Karpas-422 (cell line): ENCODE data around the gene SLC15A3. TPM values are rescaled to one million over a fixed set of nuclear protein-coding genes. Genes with fewer than 3 reads are reported as not detected.

ENCODE experiments used
- DNase-seq: peaks from one replicate; pipeline ENCODE4 v3.0.0-alpha.2; 2015
- H2AFZ ChIP-seq: fragments of 200-600 bp; sonication (generic); 2 replicates; pipeline ENCODE4 v1.6.1; 2014; ENCODE audit warnings: antibody characterized with exemption, low read length, mixed read lengths
- H3K27ac ChIP-seq: fragments of 200-600 bp; sonication (generic); 2 replicates; pipeline ENCODE4 v1.5.1; 2014; ENCODE audit warnings: mild to moderate bottlenecking, low read length, moderate library complexity
- H3K27me3 ChIP-seq: fragments of 200-600 bp; sonication (generic); 2 replicates; pipeline ENCODE4 v1.6.1; 2014; ENCODE audit warnings: low read length, mixed read lengths
- H3K36me3 ChIP-seq: fragments of 200-600 bp; sonication (generic); 2 replicates; pipeline ENCODE4 v1.6.1; 2014; ENCODE audit warnings: low read length, mixed read lengths; ENCODE audit not compliant: insufficient read depth
- H3K4me1 ChIP-seq: fragments of 200-600 bp; sonication (generic); 2 replicates; pipeline ENCODE4 v1.6.1; 2014; ENCODE audit warnings: mild to moderate bottlenecking, low read length, mixed read lengths
- H3K4me2 ChIP-seq: fragments of 200-600 bp; sonication (generic); 2 replicates; pipeline ENCODE4 v1.6.1; 2014; ENCODE audit warnings: low read length, low read depth, mild to moderate bottlenecking; ENCODE audit not compliant: poor library complexity, severe bottlenecking
- H3K4me3 ChIP-seq: fragments of 200-600 bp; sonication (generic); 2 replicates; pipeline ENCODE4 v1.5.1; 2014; ENCODE audit warnings: mild to moderate bottlenecking, antibody characterized with exemption, low read length, mixed read lengths
- H3K79me2 ChIP-seq: fragments of 200-600 bp; sonication (generic); 2 replicates; pipeline ENCODE4 v1.6.1; 2014; ENCODE audit warnings: mild to moderate bottlenecking, low read length, mixed read lengths
- H3K9ac ChIP-seq: fragments of 200-600 bp; sonication (generic); 2 replicates; pipeline ENCODE4 v1.6.0; 2014; ENCODE audit warnings: low read length
- H3K9me2 ChIP-seq: fragments of 200-600 bp; sonication (generic), shearing (Covaris generic); replicated peaks from 2 replicates; pipeline ENCODE4 v1.6.0; 2014; ENCODE audit warnings: mild to moderate bottlenecking, low read length, moderate library complexity; ENCODE audit not compliant: insufficient read depth
- H3K9me3 ChIP-seq: fragments of 300-700, 200-600 bp; sonication (generic); 2 replicates; pipeline ENCODE4 v1.6.1; 2014; ENCODE audit warnings: low read length, mixed read lengths
- H4K20me1 ChIP-seq: fragments of 200-600 bp; sonication (generic); 2 replicates; pipeline ENCODE4 v1.6.1; 2014; ENCODE audit warnings: mild to moderate bottlenecking, antibody characterized with exemption, low read length, low read depth; ENCODE audit not compliant: insufficient read depth
- total RNA-seq: library from RNA; depleted of rRNA; stranded (reverse); fragments of >200 nt; shearing (Covaris generic); gene quantifications from 2 replicates; pipeline ENCODE4 v1.2.3, GENCODE V29; 2014; ENCODE audit warnings: low replicate concordance; rRNA removed

SLC15A3 gene
- total RNA-seq, result 49.5 and 64.7 TPM in 2 replicates

DNA sequence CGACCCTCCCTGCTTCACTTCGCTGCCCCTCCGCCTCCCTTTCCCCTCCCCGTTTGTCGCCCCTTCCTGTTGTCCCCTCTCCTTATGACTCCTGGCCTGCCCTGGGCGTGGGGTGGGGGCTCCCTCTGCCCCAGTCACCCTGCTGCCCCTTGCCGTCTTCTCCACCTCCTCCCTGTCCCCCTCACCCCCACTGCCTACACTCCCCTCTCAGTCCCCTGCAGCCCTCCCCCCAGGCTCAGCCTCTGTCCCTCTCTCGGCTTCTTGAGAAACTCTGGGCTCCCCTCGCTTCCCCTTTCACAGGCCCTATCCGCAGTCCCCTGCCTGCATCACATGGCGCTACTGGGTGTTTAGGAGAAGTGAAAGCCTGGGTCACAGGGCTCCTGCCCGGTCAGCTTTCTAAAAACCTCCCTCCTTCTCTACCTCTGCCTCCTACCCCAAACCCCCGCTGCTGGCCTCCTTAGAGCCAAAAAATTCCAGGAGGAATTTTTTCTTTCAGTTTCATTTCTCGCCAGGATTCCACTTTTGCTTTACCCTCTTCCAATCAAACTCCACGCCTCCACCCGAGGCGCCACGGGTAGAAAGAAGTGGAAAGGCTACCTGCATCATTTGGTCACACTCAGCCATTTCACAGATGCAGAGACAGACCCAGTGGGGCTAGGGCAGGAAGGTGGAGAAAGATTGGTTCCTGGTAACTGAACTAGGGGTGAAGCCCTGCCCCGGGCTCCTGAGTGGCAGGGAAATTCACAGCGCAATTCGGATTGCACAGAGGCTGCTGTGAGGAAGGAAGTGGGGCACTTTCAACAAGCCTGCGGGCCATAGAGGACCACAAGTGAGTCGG, at the start of gene SLC15A3:
TSS of gene SLC15A3 (minus strand) at position 273 of the 838 bp plus-strand sequence. CDS start 625 bp downstream, outside the sequence.
- Histone ChIP-seq H3K4me2 (peak within 1 kb of the TSS; percentile 96), H3K36me3 (no peaks in the 10 kb centered on the region; the same call in 1 of the 2 replicates), H3K9me2 (no peaks in the 10 kb centered on the region), H3K9me3 (no peaks in the 10 kb centered on the region), H3K27me3 (no peaks in the 10 kb centered on the region), H3K79me2 (peaks cover 40% of the 10 kb centered on the region), H4K20me1 (no peaks in the 10 kb centered on the region), H3K9ac (peak within 1 kb of the TSS; percentile 90), H3K4me3 (peak within 1 kb of the TSS; percentile 93), H3K4me1 (peaks cover 44% of the 10 kb centered on the region), H3K27ac (peak within 1 kb of the TSS; percentile 85), H2AFZ (peak within 1 kb of the TSS; percentile 73)
- DNase-seq, result peak; percentile 96

DNA sequence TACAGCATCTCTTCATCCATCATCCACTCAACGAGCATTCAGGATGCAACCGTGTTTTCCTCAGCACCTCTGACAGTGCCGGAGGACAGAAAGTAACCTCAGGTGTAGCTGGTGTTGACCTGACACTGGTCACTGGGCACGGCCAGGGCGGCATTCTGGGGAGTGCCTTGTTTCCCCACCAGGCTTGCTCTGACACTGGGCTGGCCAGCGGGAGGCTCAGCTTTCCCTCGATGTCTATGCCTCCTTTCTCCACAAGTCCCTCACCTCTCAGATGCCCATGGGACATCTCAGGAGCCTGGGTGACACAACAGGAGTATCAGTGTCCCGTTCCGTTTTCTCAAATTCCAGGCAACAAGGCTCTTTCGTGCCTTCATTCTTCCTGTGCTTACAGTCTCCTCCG, 48.5 kb upstream of the SLC15A3 start:
- no peaks in the 10 kb centered on the region for H3K4me1 ChIP-seq
- H2AFZ ChIP-seq, result no peak overlapping the region
- no peaks in the 10 kb centered on the region for H3K79me2 ChIP-seq
- no peaks in the 10 kb centered on the region for H4K20me1 ChIP-seq
- H3K36me3 ChIP-seq, result no peaks in the 10 kb centered on the region
- H3K27me3 ChIP-seq, result no peaks in the 10 kb centered on the region
- no peak overlapping the region for H3K4me3 ChIP-seq
- H3K9me2 ChIP-seq, result no peaks in the 10 kb centered on the region
- H3K9ac ChIP-seq, result no peak overlapping the region
- H3K9me3 ChIP-seq, result no peaks in the 10 kb centered on the region
- DNase-seq, result no peak
- no peak overlapping the region for H3K27ac ChIP-seq
- no peak overlapping the region for H3K4me2 ChIP-seq

DNA sequence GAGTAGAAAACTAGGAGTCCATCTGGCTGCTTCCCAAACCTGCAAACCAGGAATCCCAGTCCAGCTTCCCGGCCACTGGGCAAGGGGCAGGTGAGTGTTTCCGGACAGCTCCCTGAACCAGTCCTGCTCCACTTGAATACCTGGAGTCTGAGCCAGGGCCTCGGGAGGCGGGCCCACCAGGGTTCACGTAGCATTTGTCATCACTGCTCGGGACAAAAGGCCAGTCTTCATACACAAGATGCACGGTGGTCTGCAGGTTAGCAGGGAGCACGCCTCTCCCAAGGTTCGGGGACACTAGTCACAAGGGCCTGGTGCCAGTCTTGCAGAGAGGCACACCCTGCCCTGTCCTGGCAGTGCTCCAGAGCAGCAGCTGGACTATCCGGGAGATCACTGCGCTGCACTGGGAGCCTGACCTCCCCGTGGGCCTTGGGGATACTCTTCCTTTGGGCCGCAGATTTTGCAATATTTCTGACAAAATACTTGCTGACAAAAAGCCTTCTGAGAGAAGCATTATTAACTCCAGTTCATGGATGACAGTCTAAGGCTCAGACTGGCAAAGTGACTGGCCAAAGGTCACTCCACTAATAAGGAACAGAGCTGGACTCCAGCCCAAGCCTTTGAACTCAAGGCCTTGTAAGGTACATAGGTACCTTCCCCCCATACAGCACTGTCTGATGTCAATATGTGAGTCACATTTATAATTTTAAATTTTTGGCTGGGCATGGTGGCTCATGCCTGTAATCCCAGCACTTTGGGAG, 44.6 kb upstream of the SLC15A3 start:
- Histone ChIP-seq H3K4me2 (no peak overlapping the region), H3K79me2 (no peaks in the 10 kb centered on the region), H3K36me3 (no peaks in the 10 kb centered on the region), H3K27ac (no peak overlapping the region), H3K4me1 (no peaks in the 10 kb centered on the region), H2AFZ (no peak overlapping the region), H4K20me1 (no peaks in the 10 kb centered on the region), H3K9me3 (no peaks in the 10 kb centered on the region), H3K4me3 (no peak overlapping the region), H3K27me3 (no peaks in the 10 kb centered on the region), H3K9ac (no peak overlapping the region), H3K9me2 (no peaks in the 10 kb centered on the region)
- DNase-seq, result no peak

DNA sequence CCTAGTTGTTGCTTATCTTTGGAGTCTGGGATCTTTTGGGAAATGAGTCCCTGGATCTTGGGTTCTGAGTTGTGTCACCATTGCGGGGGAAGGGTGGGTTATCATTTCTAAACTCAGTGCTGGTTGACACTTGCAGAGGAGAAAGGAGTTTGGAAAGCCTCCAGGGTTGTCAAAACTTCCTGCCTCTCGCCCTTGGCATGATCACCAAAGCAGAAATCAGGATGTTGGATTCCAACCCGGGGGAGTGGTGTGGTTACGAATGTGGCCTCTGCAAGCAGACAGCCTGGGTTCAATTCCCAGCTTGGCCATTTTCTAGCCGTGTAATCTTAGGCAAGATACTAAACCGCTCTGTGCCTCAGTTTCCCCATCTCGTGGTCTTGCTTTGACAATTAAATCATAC, 43.8 kb upstream of the SLC15A3 start:
- Histone ChIP-seq H3K4me1 (no peaks in the 10 kb centered on the region), H3K36me3 (no peaks in the 10 kb centered on the region), H3K9me3 (no peaks in the 10 kb centered on the region)

DNA sequence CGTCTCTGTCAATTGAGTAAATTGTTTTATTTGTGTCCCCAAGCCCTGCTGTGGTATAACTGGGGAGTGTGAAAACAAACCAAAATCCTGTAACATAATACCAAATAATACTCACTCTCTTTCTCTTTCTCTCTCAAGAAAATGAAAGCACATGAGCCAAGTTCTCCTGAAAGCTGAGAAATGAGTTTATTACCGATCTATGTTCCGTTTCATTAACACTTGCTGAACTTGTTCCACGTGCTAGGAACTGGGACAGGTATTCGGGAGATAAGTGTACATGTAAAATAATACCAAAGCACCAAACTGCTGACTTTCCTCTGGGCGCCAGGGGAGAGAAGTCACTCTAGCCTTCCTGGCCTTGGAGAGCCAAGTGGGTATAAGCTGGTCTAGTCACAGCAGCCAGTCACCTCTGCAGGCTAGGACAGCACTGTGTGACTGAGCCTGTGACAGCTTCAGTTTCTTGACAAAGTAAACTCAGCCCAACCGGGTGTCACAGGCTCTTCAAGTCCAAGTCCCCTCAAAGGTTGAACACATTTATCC, 42.6 kb upstream of the SLC15A3 start:
- Histone ChIP-seq H3K4me3 (no peak overlapping the region), H3K4me2 (no peak overlapping the region), H2AFZ (no peak overlapping the region), H3K36me3 (no peaks in the 10 kb centered on the region), H3K9ac (no peak overlapping the region), H4K20me1 (no peaks in the 10 kb centered on the region), H3K9me2 (no peaks in the 10 kb centered on the region), H3K79me2 (no peaks in the 10 kb centered on the region), H3K27me3 (no peaks in the 10 kb centered on the region), H3K4me1 (no peaks in the 10 kb centered on the region), H3K9me3 (no peaks in the 10 kb centered on the region), H3K27ac (no peak overlapping the region)
- no peak for DNase-seq

More for the DNA sequence above, 43.8 kb upstream of the SLC15A3 start:
- Histone ChIP-seq H2AFZ (no peak overlapping the region), H3K9me2 (no peaks in the 10 kb centered on the region), H3K9ac (no peak overlapping the region), H3K27ac (no peak overlapping the region), H3K79me2 (no peaks in the 10 kb centered on the region), H3K27me3 (no peaks in the 10 kb centered on the region), H3K4me3 (no peak overlapping the region), H3K4me2 (no peak overlapping the region), H4K20me1 (no peaks in the 10 kb centered on the region)
- DNase-seq, result no peak

DNA sequence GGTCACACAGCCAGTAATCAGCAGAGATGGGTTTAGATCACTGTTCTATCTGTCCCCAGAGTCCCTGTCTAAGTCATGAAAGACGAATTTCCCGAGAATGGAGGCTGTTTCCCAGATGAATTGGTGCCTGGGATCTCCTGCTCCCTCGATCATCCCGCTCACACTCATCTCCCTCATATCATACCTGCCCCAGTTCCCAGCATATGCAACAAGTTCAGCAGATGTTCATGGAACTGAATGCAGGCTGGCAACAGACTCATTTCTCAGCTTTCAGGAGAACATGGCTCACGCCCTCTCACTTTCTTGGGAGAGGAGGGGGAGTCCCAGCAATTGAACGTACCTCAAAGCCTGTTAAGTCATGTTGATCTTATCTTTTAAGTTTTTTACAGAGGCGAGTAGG, 41.6 kb upstream of the SLC15A3 start:
- DNase-seq, result no peak
- Histone ChIP-seq H3K27me3 (no peaks in the 10 kb centered on the region), H3K36me3 (no peaks in the 10 kb centered on the region), H4K20me1 (no peaks in the 10 kb centered on the region), H3K27ac (no peak overlapping the region), H3K79me2 (no peaks in the 10 kb centered on the region), H3K4me2 (no peak overlapping the region), H3K9ac (no peak overlapping the region), H3K9me2 (no peaks in the 10 kb centered on the region), H3K9me3 (no peaks in the 10 kb centered on the region), H3K4me1 (peaks cover 9% of the 10 kb centered on the region), H3K4me3 (no peak overlapping the region), H2AFZ (no peak overlapping the region)

DNA sequence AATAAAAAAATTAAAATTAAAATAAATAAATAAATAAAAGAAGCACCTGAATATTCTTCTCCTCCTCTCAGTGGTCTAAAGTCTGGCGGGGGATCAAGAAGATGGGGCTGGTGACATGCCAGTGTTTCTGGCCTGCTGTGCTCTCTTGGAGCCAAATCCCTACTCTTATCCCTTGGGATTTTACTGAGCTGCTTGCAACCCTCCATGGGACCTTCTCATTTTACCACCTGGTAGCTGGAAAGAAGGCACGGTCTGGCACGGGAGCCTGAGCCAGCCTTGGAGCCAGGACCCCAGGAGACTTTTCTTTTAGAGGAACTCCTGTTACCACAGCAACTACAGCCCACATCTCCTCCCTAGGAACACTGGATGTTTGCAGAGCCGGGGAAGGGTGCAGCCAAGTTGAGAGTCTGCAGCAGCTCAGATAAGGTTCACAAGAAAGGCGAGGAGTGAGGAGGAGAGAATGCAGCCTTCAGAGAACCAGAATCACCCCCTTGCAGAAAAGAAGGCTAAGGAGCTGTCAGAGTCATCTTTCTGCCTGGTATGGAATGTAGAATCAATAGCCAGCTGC, 41.0 kb upstream of the SLC15A3 start:
- Histone ChIP-seq H3K9me3 (no peaks in the 10 kb centered on the region), H3K4me1 (peaks cover 10% of the 10 kb centered on the region), H3K9ac (no peak overlapping the region), H2AFZ (no peak overlapping the region), H3K79me2 (no peaks in the 10 kb centered on the region), H3K36me3 (no peaks in the 10 kb centered on the region), H3K4me2 (no peak overlapping the region), H3K27ac (no peak overlapping the region), H4K20me1 (no peaks in the 10 kb centered on the region), H3K4me3 (no peak overlapping the region), H3K9me2 (no peaks in the 10 kb centered on the region), H3K27me3 (no peaks in the 10 kb centered on the region)
- no peak for DNase-seq

DNA sequence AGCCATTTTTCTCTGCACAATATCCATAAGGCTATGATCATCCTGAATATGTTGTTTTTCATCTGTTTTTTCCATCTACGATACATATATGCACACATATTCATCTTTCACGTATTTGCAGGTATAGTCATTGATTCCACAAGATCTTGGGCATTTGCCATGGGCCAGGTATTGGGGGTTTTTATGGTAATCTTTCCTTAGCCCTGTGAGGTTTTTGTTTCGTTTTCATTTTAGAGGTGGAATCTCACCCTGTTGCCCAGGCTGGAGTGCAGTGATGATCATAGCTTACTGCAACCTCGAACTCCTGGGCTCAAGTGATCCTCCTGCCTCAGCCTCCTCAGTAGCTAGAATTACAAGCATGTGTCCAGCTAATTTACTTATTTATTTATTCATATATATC, 39.5 kb upstream of the SLC15A3 start:
- Histone ChIP-seq H3K4me2 (no peak overlapping the region), H3K79me2 (no peaks in the 10 kb centered on the region), H3K36me3 (no peaks in the 10 kb centered on the region), H3K27me3 (no peaks in the 10 kb centered on the region), H3K9me3 (no peaks in the 10 kb centered on the region), H3K27ac (no peak overlapping the region), H3K4me1 (peaks cover 10% of the 10 kb centered on the region), H3K9me2 (no peaks in the 10 kb centered on the region), H4K20me1 (no peaks in the 10 kb centered on the region), H3K9ac (no peak overlapping the region), H2AFZ (no peak overlapping the region), H3K4me3 (no peak overlapping the region)
- no peak for DNase-seq
